GM18502 (cell line): ENCODE results near the gene ARV1.
"Not testable (repeated sequence)": the region's sequence is repeated elsewhere in the genome, so short reads cannot be mapped to it uniquely, and the experiment has no call there.

Source experiments
- ATAC-seq: cut with Tn5 transposase; IDR thresholded peaks from one replicate; pipeline ENCODE4 v1.9.1; 2021; ENCODE audit warnings: mild to moderate bottlenecking; ENCODE audit not compliant: unreplicated experiment, poor library complexity

Gene ARV1

GRCh38 chr1:231040019-231040799, 61.3 kb downstream of the ARV1 start, which contains the start of gene FAM89A:
TSS of gene FAM89A (minus strand) at chr1:231040254. CDS start at chr1:231040211, 43 bp downstream.
- ATAC-seq, result peak; percentile 76

GRCh38 chr1:231040800-231041718, 62.2 kb downstream of the ARV1 start:
- no peak for ATAC-seq

- ATAC-seq, result no peak
These were observed 62.9 kb downstream of the ARV1 start for GRCh38 chr1:231041719-231042261.

GRCh38 chr1:231044588-231044987, 65.7 kb downstream of the ARV1 start:
- no peak for ATAC-seq

GRCh38 chr1:231045286-231045685, 66.4 kb downstream of the ARV1 start:
- no peak for ATAC-seq

- ATAC-seq, result not testable (repeated sequence)
These were observed 67.2 kb downstream of the ARV1 start for GRCh38 chr1:231045921-231046729.

GRCh38 chr1:231046730-231047395, 68.0 kb downstream of the ARV1 start:
- no peak for ATAC-seq

- not testable (repeated sequence) for ATAC-seq
These were observed 68.6 kb downstream of the ARV1 start for GRCh38 chr1:231047529-231047928.

- ATAC-seq, result not testable (repeated sequence)
These were observed 69.5 kb downstream of the ARV1 start for GRCh38 chr1:231048419-231048818.

GRCh38 chr1:231049121-231049979, 70.5 kb downstream of the ARV1 start:
- no peak for ATAC-seq
